Activated T-helper 9 cell treated with anti-CD3 and anti-CD28 coated beads, Interleukin-2, amount 50 U/mL, for 16 hours (primary cell): ENCODE results near the gene PPP2R5C.

Source experiments
- DNase-seq: peaks from one replicate; pipeline ENCODE4 v3.0.0-alpha.2; 2020; ENCODE audit warnings: low read depth

PPP2R5C gene

DNA sequence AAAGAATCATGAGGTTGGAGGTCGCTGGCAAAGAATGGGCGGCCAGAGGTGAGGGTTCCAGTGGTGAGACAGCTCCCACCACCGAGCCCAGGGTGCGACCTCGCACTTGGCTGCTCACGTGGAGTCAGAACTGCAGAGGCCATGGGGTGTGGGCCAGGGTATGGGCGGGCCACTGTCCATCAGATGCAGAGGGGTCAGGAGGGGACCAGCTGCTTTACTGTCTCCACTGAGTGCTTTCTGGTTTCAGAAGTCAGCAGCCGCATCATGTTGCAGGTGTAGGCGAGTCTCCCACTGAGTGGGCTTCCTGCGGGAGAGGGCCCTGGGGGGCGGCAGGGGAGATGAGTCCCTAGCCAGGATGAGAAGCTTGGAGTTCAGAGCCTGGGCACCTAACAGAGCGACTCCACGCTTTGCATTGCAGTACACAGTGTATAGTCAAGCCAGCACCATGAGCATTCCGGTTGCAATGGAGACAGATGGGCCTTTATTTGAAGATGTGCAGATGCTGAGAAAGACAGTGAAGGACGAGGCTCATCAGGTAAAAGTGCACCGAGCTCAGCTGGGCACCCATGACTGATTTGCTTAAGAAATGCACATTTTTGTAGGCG is 156.0 kb downstream of the PPP2R5C start:
- no peak for DNase-seq

DNA sequence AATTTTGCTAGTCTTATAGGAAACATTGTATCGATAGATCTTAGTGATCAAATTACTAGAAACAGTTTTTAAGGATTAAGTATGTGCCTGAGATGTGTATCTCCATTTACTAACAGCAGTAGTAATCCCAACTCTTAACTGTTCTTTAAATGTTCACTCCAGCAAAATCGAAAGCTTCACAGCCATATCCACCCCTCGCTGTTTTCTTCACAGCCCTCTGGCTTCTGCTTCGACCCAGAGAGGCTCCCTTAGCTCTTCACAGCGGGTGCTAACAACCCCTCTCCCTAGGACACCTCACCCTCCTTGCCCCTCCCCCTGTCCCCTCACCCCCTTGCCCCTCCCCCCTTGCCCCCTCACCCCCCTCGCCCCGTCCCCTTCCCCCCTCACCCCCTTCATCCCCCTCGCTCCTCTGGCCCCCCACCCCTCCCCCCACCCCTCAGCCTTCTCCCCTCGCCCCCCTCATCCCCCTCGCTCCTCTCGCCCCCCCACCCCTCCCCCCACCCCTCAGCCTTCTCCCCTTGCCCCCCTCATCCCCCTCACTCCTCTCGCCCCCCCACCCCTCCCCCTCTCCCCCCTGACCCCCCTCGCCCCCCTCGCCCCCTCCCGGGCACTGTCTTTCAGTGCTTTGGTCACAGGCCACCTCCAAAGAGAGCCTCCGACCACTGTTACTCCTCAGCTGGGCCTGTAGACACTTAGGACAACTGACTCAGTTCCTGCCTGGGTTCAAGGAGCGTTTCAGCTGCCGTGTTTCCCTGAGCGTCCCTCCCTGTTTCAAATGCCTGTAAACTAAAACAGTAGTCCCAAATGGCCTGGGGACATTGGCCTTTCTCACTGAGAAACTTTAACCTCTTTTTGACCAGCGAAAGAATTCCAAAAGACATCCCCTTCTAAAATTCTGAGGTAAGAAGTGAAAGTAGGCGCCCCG is 156.8 kb downstream of the PPP2R5C start:
- DNase-seq: no peak

DNA sequence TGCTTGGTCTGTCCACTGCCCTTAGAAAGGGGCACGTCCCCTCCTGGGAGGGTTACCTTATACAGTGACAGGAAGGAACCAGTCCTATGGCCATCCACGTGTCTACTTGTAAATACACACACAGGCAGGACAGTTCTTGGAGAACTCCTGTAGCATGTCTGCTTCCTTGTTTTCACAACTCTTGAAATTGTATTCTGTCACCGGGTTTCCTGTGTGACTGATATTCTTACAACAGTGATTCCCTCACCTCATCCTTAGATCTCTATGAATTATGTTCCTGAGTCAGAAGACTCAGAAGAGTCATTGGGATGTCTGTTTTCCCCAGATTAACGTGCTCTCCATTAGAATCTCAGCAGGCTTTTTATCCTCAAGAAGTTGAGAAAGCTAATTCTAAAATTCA is 158.8 kb downstream of the PPP2R5C start:
- no peak for DNase-seq

DNA sequence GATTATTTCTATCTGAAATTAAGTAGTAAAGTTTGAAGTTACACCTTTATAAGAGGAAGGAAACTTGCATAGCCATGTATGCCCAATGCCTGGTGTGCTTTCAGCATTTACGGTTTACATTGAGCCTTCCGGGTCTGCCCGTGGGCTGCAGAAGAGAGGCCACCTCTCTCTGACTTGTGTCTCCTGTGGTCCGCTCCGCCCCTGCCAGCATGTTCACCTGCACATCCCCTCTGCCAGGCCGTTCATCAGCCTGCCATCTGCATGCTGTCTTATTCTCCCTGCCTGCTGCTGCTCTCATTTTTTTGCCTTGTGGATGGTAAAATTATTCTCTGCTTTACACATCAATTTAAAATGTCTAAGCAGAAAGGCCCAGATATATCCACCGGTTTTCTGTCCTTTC is 161.4 kb downstream of the PPP2R5C start:
- no peak for DNase-seq

DNA sequence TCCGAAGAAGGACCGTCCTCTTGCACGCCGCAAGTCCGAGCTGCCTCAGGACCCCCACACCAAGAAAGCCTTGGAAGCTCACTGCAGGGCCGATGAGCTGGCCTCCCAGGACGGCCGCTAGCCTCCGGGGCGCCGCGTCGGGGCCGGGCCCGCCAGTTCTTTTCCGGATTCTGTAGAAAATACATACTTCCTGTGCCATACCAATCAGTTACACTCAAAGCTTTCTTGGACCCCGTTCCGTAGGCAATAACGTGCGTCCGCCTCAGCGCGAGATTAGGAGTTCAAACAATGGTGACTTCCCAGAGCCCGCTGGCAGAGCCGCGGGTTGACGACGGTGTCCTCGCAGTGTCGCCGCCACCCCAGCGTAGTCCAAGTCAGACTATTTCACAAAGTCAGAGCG is 163.6 kb downstream of the PPP2R5C start:
- DNase-seq: no peak

DNA sequence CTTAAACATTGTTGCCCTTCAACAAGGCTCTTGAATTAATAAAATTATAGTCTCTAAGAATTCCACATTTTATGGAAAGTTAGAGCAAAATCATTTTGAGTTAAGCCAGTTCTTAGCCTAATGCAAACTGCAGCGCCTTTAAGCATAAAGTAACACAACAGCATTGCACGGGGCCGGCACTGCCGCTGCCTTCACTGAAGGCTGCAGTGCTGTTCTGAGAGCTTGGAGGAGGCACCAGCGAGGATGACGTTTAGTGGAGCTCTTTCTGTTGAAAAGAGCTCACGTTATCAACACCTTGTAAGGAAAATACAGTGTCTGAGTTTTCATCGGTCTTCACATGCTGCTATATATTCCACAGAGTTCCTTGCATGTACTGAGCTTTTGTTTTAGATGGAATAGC is 164.6 kb downstream of the PPP2R5C start:
- DNase-seq: no peak

DNA sequence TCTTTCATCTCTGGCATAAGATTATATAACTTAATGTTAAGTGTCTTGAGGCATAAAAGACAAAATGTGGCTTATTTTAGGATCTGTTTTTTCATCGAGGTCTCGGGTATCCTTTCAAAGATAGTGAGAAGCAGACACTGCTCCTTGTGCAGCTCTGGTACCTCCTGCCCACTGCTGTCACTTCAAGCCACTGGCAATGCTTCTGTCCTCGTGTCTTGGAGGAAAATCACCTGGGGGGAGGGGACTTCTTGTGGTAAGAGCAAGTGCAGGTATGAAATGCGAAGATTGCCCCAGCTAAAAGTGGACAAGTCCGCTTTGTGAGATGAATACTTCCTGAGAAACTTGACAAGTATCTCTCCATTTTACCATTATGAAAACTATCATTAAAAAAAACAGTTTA is 165.1 kb downstream of the PPP2R5C start:
- no peak for DNase-seq

DNA sequence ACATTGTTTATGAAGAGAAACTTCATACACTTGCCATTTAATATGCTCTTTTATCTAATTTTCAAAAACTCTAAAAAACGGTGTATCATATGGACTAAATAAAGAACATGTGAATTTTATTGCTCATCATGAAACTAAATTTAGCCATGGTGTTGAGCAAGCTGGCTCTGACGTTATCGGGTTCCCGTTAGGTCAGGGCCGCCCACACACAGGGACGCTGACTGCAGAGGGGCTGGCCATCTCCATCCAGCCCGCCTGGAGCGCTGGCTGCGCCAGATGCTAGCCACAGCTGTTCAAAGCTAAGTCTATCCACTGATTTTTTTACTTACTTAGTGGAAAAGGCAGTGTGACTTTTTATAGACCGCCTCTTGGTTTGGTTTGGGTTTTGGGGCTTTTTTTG is 166.3 kb downstream of the PPP2R5C start:
- DNase-seq: no peak

DNA sequence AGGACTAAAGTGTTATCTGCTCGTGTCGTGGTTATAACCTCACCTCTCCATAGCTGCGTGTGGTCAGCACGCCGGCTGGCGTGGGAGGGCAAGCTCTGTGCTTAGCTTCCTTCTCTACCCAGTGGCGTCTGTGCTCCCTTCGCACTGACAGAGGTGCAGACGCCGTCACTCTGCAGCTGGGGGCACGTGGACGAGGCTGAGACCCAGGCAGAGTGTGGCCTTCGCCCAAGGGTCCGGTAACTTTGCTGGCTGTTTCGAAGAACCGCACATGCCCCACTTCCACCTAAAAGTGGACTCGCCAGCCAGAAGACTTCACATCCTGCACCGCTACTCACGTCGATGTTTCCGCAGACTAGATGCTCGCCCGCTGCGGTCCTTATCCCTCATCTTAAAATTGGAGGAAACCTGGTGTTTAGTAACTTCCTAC is 166.9 kb downstream of the PPP2R5C start:
- no peak for DNase-seq

DNA sequence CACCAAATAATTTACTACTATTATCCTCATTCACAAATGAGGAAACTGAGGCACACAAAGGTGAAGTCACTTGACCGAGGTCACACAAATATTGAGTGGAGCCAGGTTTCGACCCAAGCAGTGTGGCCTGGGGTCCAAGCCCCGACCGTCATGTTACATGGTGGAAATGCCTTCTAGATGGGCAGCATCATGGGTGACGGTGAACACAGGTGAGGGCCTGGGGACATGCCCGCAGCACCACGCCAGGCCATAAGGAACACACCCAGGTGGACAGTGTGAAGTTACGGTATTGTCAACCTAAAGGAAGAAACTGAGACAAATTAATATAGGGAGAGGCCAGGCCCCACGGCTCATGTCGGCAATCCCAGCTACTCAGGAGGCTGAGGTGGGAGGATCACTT is 167.6 kb downstream of the PPP2R5C start:
- DNase-seq: no peak

DNA sequence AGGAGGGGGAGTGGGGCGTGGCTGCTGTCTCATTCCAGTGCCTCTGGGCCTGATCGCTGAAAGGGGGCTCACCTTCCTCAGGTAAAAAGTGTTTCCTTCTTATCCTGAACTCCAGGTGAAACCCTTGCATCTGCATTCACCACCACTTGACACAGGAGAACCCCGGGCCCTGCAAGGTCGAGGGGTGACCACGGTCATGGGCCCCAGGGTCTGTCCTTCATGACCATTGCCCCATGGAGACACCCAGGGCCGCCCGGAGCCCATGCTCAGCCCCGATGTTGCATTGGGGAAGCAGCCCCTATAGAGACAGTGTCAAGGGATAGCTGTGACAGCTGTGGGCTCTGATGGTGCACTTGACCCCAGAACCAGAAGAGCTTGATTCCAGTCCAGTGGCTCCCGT is 168.4 kb downstream of the PPP2R5C start:
- no peak for DNase-seq

DNA sequence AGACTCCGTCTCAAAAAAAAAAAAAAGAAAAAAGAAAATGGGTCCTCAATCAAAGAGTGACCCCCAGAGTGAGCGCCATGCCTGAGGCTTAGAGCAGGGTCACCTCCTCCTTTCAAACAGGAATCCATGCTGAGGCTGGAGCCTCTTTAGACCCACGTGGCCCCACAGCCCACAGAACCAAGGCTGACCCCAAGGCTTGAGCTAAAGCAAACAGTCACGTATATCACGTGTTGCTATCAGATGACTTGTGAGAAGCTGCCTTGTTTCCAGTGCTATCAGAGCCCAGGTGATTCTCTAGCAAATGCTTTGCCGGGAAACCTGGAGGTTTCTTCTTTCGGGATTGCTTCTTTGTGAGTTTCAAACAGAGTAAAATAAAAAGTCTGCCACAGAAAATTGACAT is 171.2 kb downstream of the PPP2R5C start:
- no peak for DNase-seq

DNA sequence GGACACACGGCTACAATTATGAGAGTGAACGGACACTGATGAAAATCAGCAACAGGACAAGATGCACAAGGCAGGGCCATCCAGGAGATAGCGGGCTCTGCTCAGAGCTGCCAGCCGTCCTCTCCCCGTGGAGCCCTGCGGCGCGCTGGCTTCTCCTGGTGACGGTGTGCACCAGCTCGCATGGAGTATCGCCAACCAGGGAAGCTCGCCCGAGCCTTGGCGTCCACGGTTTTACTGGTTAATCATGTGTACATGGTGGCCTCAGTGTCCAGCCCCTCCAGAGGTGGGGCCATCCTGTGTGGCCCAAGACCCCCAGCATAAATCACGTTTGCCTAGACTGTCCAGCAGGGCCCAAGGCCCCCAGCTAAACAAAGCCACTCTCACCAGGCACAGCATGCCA is 171.7 kb downstream of the PPP2R5C start:
- DNase-seq: no peak

DNA sequence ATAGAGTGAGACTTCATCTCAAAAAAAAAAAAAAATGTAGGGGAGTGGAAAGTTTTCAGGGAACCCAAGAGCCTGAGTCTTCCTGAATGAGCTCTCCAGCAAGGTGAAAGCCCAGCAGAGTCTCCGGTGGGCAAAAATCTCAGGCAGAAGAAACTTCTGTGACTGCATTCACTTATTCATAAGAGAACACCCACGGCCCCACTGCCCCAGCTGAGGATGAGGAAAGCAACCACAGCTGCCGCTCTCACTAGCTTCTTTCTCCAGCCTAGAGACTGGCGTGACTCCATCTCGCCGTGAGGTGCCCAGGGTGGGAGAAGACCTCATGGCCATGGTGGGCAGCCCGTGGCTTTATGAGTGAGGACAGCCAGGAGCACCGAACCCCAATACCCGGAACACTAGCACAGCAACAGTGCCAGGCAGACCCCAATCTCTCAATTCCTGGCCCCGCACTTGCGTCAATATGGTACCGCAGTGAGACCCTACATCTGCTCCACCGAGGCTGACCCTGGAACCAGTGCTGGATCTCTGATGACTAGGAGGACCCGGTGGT is 173.2 kb downstream of the PPP2R5C start:
- no peak for DNase-seq

DNA sequence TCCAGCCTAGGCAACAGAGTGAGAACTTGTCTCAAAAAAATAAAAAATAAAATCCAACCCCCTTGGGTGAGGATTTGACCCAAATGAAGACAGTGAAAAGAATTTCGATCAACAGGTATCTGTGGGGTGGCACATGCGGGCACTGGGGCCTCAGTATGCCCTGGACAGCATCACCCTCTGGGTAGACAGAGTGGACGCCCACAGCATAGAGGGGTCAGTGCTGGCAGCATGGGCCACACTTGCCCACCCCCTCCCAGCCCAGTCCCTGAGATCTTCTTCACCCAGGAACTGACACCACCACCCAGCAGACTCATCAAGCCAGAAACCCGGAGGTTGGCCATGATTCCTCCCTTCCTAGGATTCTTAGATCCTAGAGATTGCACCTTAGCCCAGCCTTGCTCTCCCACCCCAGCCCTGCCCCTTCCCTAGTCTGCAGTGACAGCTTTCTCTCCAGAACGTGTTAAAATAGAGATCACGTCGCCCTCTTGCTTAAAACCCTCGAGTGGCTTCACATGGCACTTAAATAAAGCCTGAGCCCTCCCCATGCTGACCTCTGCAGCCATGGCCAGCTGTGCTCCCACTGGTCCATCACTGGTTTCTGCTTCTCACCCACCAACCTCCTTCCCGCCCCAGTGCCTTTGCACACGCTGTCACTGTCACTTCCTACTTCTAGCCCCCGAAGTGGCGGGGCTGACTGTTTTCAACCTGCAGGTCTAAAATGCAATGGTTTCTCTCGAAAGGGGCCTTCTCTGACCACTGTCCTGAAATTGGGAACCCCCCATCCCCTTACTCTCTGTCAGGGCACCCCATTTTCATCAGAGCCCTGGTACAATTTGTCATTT is 176.6 kb downstream of the PPP2R5C start:
- no peak for DNase-seq

DNA sequence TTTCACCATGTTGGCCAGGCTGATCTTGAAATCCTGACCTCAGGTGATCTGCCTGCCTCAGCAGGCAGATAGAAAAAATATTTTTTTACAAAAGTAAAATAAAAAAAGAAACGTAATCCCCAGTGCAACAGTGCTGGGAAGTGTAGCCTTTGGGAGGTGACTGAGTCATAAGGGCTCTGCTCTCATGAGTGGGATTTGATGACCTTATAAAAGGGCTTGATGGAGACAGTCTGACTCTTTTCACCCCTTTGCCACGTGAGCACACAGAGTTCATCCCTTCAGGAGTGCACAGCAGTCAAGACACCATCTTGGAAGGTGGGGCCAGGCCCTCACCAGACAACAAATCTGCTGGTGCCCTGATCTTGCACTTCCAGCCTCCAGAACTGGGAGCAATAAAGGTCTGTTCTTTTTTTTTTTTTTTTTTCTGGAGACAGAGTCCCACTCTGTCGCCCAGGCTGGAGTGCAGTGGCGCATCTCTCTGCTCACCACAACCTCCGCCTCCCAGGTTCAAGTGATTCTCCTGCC is 178.2 kb downstream of the PPP2R5C start:
- DNase-seq: no peak

DNA sequence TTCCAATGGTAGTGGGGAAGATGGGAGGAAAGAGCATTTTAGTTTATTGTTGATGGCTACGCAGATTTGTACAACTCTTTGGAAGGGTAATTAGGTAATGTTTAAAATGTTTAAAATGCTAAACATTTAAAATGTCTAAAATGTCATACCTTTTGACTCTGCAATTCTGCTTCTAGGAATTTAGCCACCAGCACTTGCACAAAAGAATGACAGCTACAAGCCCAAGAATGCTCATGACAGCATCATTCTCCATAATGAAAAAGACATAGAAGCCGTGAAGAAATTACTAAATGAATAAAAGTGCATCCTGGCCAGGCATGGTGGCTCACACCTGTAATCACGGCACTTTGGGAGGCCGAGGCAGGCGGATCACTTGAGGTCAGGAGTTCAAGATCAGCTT is 182.9 kb downstream of the PPP2R5C start:
- no peak for DNase-seq

DNA sequence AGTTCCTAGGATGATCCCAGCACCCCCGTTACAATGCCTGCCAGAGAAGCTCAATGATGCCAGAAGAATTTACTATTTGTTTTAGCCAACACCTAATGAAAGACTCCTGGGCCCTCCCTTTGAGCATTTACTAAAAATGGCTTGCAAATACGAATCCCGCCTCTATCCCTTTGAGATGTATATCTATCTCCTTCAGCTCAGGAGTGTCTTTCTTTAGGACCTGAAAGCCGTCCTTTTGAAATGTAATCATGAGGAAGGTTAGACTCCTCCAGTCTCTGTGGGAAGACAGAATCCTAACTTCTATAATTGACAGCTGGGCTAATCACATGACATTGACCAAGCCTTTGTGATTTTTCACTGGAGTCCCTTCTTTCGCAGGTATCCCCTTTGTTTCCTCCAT is 183.7 kb downstream of the PPP2R5C start:
- no peak for DNase-seq

DNA sequence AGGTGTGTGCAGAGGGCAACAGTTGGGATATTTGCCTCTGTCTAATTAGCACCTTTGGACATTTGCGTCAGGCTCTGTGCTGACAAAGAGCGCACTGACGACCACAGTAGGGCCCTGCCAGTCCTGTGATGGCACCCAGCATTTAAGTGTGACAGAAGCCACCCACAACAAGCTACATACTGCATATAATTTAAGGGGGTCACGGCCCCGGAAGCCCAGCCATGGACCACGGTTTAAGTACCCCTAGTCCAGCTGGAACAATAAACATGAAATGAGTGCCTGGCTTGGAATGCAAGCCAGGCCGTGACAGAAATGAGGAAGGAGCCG is 186.0 kb downstream of the PPP2R5C start:
- DNase-seq: no peak

DNA sequence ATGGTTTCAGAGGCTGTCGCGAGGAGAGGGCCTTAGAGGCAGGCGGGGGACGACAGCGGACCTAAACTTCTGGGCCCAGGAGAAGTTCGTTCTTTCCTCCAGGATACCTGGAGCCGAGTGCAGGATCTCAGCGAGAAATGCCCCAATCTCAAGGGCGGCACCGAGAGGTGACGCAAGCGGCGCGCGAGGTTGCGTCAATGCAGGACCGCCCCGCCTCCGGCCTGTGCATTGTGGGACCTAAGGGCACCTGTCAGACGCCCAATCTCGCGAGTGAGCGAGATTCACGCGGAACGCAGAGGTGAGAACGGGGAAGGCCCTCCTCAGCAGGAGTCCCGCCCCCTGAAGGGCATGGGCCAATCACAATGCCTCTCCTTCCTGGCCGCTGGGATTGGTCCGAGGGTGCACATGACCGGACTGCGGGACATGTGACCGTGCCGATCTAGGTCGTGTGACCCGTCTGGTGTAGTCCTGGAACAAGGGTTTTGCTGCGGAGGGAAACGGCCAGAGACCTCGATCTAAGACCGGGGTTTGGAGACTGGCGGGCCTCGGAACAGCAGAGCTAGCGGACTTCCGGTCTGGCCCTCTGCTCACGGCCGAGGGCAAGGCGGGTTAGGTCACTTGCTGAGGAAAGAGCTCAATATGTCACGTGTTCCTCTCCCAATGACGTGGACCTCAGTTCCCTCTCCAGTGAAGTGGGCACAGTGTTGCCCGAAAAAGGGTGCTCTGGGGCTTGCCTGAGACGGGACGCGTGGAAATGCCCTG is 186.6 kb downstream of the PPP2R5C start:
- peak; percentile 100 for DNase-seq

DNA sequence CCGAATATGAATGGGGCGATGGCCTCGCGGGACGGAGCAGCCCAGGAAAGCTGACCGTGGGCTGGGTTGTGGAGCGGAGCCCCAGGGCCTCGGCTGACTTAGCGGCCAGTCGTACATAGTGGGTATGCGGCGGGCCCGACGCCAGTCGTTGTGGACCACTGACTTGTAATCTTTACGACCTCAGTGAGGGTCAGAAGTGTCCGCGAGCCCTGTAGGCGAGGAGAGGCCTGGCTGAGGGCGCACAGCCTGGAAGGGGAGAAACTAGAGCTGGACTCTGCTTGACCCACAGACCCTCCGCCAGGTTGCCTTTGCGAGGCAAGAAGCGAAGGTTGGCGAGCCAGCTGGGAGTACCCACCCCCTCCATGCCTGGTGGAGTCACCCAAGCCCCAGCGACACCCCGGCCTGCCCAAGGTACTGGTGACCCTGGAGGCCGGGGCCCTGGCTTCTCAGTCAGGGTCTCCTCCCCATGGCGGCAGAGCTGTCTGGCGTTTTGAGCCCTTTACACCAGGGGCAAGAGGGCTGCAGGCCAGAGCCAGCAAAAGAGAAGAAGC is 187.2 kb downstream of the PPP2R5C start:
- no peak for DNase-seq
